ENCODE measurements around the gene MRTFA.
"Not testable (repeated sequence)": the region's sequence is repeated elsewhere in the genome, so short reads cannot be mapped to it uniquely, and the experiment has no call there.

The MRTFA gene

DNA sequence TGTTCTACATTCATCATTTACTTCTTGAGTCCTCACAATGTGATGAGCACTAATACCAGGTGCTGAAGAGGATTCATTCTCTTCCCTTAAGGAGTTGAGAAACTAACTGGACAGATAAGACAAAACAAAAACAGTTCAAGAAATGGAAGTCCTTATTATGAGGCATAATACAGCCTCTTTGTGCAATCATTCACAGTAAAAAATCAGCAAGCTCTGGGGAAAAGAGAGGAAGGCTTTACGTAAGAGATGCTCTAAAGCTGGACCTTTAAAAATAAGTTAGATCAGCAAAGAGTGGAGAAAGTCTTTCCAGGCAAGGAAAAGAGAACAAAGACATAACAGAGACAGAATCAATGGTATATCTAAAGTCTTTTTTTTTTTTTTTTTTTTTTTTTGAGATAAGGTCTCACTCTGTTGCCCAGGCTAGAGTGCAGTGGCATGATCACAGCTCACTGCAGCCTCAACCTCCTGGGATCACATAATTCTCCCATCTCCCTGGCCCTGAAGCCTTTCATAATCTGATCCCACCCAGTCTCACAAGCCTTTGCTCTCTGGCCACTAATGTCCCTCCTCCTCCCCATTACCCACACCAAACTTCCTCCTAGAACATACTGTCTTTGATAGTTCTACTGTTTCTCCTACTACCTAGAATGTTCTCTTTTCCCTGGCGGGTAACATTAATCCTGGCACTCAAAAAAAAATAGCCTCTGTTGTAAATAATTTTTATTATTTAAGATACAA lies 40.9 kb downstream of the MRTFA start:
- no peak for DNase-seq (ENCODE audit: low spot score)

DNA sequence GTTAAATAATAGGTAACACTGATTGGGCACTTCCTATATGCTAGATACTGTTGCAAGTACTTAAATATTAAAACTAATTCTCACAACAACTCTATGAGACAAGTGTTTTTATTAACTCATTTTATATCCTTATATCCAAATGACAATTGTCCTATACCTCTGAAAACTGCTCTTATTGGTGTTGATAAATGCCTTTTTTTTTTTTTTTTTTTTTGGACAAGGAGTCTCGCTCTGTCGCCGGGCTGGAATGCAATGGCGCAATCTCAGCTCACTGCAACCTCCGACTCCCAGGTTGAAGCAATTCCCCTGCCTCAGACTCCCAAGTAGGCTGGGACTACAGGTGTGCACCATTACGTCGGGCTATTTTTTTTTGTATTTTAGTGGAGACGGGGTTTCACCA lies 41.6 kb downstream of the MRTFA start:
- no peak for DNase-seq (ENCODE audit: low spot score)

DNA sequence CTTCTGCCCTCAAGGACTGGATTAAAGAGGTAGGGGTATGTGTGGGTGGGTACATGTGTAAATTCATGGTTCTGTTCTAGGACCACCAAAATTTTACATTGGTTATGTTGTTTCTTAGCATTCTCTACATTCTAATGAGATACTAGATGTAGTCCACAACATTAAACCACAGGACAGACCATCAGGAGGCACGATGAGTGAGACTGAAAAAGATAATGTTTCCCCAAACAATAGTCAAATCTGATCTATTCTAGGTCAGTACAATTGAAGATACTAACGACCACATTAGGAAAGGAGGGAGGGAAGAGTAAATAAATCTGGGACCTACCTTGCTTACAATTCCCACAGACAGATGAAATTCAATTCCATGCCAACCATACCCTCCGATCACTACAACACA lies 42.2 kb downstream of the MRTFA start:
- DNase-seq (ENCODE audit: low spot score), result no peak

DNA sequence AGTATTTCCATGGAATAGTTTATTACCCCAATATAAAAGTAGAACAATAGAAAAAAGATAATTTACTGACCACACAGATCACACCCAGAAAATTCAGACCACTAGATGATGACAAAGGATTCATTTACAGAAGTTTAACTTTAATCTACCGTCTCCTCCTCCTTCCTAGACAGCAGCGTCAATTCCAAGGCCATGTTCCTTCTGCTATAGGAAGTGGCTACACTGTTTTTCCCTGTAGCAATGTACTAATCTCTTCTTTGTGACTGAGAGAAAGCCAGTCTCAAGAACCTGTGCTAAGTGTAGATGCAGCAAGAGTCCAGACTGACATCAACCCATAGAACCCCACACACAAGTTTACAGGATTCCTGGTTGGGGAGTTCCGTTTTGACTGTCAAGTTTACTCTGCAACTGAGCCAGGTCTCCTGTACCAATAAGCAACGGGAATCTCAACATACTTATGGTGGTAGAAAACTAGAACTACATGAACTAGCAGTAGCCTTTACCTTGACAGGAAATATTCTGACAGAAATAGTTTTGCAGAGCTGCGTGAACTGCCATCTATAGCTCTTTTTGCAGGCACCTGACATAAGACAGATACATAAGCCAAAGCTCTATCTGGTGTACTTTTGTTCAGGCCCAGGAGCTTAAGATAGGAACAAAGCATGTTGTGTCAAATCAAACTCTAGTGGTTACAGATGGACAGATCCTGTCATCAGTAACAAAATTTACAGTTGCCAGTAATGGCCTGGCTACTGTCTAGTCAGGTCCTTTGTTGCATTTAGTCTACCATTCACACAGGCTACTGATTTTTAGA lies 42.9 kb downstream of the MRTFA start:
- no peak for DNase-seq (ENCODE audit: low spot score)

DNA sequence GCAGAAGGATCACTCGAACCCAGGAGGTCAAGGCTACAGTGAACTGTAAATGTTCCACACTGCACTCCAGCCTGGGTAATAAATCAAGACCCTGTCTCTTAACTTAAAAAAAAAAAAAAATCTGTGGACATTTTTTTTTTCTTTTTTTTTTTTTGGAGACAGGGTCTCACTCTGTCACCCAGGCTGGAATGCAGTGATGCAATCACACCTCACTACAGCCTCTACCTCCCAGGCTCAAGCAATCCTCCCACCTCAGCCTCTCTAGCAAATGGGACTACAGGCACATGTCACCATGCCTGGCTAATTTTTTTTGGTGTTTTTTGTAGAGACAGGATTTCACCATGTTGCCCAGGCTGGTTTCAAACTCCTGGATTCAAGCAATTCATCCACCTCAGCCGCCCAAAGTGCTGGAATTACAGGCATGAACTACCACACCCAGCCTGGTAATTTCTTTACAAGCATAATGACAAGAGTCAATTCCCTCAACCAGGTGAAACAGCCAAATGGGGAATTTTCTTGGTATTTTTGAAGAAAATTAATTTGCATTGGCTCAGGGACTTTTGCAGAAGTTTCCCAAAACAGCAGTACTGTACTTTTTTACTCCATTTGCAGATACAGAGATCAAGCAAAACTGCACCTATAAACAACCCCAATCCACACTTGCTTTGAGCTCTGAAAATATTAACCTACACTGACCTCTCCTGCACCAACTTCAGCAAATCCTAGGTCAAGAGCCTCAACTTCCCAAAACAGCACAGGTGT lies 44.0 kb downstream of the MRTFA start:
- no peak for DNase-seq (ENCODE audit: low spot score)

DNA sequence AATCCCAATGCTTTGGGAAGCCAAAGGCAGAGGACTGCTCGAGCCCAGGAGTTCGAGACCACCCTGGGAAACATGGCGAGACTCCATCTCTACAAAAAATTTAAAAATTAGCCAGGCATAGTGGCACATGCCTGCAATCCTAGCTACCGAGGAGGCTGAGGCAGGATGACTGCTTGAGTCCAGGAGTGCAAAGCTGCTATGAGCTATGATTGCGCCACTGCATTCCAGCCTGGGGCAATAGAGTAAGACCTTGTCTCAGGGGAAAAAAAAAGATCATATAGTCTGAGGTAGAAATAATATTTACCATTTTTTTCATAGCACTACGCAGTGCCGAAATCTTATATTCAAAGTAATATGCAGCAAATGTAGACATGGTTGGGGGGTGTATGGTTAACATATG lies 47.8 kb downstream of the MRTFA start:
- no peak for DNase-seq (ENCODE audit: low spot score)

DNA sequence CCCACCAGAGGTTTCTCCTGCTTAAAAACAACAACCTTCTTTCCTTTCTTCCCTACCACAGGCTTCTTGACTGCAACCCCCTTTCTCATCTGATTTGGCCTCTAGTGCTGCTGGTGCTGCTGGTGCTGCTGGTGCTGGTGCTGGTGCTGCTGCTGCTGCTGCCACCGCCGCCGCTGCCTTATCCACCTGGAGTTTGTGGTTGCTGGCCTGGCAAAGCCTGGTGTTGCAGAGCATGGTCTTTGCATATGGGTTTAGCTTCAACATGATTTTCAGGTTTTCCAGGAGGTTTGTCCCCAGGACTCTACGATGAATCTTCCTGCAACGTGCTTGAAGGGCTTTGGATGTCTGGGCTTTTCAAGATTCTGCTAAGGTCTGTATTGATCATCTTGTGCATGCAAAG lies 49.7 kb downstream of the MRTFA start:
- DNase-seq (ENCODE audit: low spot score), result no peak

DNA sequence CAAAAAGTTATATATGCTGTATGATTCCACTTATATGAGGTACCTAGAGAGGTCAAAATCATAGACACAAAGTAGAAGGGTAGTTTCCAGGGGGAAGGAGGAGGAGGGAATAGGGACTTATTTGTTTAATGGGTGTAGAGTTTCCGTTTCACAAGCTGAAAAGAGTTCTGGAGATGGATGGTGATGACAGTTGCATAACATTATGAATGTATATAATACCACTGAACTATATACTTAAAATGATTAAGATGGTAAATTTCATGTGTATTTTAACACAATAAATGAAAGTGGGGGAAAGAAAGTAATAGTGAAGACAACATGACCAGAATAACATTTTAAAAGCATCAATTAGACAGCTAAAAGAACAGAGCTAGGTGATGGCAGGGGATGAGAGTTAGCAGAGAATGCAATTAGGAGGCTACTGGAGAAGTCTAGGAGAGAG lies 51.2 kb downstream of the MRTFA start:
- DNase-seq (ENCODE audit: low spot score), result no peak

DNA sequence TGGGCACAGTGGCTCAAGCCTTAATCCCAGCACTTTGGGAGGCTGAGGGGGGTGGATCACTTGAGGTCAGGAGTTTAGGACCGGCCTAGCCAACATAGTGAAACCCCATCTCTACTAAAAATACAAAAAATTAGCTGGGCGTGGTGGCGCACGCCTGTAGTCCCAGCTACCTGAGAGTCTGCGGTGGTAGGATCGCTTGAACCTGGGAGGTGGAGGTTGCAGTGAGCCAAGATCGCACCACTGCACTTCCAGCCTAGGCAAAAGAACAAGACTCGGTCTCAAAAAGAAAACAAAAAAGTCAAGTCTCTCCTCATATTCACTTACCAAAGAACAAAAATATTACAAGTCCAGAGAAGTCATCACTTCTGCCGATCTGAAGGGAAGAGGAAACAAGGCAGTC lies 51.8 kb downstream of the MRTFA start:
- not testable (repeated sequence) for DNase-seq (ENCODE audit: low spot score)

DNA sequence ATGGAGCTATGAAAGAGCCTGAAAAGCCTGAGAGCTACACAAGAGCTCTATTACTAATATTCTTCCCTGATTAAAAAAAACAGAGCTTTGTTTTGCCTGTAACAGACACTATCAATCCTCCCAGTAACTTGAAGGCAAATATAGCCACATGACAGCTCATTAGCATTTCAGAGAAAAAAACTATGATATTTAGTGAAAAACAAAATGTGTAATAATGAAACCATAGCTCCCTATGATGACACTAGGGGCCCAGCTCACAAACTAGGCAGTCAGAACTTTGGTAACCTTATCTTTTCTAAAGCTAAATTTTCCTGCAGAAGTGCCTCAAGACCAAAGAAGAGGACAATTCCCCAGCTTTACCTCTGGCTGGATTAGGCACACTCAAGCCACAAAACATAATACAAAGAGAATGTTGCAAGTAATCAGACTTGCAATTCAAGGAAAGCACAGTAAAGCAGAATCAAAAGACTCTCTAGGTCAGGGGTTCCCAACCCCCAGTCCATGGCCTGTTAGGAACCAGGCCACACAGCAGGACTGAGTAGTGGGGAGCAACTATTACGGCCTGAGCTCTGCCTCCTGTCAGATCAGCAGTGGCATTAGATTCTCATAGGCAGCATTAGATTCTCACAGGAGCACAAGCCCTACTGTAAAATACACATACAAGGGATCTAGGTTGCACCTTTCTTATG lies 53.3 kb downstream of the MRTFA start:
- no peak for DNase-seq (ENCODE audit: low spot score)

DNA sequence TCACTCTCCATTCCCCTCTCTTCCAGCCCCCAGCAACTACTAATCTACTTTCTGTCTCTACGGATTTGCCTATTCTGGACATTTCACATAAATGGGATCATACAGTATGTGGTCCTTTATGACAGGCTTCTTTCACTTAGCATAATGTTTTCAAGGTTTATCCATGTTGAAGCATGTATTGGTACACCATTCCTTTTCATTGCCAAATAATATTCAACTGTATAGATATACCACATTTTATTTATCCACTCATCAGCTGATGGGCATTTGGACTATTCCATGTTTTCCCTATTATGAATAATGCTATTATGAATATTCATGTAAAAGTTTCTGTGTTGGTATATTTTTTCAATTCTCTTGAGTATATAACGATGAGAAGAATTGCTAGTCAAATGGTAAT lies 54.5 kb downstream of the MRTFA start:
- no peak for DNase-seq (ENCODE audit: low spot score)

DNA sequence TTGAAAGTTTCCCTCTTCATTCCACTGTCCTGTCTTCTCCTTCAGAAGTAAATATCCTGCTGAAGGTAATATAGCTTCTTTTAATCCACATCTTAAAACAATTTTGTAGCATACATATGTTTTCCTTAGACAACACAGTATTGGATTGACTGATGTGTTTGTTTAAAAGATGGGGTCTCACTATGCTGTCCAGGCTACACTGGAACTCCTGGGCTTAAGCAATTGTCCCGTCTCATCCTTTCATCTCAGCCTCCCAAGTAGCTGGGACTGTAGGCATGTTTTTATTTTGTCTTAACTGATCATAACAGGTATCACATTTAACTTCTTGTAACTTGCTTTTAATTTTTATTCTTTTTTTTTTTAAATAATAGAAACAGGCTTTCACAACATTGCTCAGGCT lies 55.9 kb downstream of the MRTFA start:
- no peak for DNase-seq (ENCODE audit: low spot score)

DNA sequence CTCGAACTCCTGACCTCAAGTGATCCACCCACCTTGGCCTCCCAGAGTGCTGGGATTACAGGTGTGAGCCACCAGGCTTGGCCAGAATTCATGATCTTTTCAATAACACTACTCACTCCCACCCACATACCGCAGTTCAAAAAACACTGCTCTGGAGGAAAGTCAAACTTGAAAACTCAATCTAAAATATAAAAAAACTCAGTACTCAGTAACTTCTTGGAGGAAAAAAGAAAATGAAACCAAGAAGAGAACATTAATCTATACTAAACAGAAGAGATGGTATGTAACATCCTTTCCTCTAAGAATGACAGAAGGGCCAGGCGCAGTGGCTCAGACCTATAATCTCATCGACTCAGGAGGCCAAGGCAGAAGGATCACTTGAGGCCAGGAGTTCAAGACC lies 58.3 kb downstream of the MRTFA start:
- no peak for DNase-seq (ENCODE audit: low spot score)

DNA sequence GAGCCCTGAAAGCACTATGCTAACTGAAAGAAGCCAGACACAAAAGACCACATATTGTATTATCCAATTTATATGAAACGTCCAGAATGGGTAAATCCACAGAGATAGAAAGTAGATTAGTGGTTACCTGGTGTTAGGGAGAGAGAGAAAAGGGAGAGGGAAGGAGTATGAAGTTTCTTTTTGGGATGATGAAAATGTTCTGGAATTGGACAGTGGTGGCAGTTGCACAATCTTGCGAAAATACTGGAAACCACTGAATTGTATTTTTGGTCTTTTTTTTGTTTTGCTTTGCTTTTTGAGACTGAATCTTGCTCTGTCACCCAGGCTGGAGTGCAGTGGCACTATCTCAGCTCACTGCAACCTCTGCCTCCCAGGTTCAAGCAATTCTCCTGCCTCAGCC lies 63.5 kb downstream of the MRTFA start:
- no peak for DNase-seq (ENCODE audit: low spot score)

DNA sequence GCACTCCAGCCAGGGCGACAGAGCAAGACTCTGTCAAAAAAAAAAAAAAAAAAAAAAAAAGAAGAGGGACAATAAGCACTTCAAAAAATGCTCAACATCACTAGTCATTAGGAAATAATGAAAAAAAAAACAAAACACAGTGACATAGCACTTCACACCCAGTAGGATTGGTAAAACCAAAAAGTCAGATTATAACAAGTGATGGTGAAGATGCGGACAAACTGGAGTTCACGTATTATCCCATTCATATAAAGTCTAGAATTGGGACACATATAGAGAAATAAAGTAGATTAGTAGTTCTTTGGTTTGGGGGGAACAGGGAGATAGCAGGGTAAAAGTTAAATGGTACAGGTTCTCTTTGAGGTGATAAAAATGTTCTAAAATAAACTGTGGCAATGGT lies 64.6 kb downstream of the MRTFA start:
- no peak for DNase-seq (ENCODE audit: low spot score)

DNA sequence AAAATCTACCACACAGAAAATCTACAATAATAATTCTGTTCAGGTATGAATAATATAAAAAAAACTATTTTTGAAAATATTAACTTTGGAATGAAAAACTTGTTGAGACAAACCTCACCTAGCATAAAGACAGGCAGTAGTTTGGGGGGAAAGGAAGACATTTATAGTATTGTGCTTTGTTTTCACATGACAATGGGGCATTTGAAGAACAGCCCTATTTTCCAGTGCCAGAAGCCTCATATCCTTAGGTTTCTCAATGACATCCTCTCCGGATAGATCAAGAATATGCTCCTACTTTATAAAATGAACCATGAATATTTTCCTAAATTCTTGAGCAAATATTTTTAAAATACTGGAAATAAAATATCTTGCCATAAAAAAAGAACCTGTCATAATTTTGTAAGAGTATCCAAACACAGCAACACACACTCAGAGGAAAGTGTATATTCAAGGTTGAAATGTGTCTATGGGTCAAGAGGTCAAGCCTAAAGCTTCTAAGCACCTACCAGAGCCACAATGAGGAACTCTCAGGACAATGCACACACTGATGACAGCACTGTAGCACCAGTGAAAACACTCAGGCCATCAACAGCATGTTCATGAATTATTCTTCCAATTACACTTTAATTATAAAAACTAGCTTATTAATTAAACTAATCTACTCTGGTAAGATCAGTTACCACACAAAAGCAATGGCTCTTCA lies 68.7 kb downstream of the MRTFA start:
- peak; percentile 92 for DNase-seq (ENCODE audit: low spot score)

DNA sequence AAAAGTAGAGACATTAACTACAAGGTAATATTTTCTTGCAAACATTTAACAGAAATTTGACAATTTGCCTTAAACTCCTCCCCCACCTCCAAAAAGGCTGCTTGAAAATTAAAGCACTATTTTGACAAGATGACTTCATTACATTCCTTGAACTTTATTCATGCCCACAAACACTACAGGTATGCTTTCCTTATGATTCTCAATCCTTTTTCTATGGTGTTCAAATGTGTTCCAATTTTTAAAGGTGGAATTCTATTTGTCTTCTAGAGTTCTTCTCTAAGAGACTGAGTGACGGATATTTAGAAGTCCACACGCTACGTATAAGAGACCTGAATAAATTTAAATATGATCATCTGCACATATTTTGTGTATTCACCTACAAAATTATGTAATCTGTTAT lies 69.4 kb downstream of the MRTFA start:
- peak; percentile 18 for DNase-seq (ENCODE audit: low spot score)

DNA sequence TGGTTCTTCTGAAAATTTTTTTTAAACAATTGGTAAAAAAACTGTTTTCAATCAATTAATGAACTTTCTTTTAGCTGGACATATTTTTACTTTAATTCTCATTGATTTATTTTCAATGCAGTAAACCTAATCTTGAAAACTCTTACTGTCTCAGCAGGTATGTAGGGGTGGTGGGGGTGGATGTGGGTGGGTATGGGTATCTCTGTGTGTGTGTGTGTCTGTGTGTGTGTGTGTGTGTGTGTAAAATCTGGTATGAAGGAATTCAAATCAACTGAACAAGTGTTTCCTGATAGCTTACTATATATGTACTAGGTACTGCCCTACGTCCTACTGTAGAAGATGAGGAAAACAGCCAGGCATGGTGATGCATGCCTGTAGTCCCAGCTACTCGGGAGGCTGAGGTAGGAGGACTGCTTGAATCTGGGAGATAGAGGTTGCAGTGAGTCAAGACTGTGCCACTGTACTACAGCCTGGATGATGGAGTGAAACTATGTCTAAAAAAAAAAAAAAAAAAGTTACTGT lies 75.5 kb downstream of the MRTFA start:
- DNase-seq (ENCODE audit: low spot score), result no peak

DNA sequence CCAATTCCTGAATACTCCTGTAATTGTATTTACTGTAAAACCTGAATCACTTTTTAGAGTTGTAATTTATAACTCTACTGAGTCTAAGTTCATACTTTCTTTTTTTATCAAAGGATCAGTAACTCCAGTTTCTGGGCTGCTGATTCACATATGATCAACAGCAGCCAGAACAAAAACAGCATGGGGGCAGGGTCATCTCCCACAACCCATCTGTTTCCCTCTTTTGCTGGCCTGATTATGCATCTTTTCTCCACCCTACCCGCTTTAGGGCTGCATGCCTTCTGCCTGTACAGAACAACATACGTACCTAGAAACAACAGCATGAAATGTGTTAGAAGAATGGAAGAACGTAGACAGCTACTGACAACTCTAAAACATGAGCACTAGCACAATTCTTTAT lies 76.0 kb downstream of the MRTFA start:
- no peak for DNase-seq (ENCODE audit: low spot score)

DNA sequence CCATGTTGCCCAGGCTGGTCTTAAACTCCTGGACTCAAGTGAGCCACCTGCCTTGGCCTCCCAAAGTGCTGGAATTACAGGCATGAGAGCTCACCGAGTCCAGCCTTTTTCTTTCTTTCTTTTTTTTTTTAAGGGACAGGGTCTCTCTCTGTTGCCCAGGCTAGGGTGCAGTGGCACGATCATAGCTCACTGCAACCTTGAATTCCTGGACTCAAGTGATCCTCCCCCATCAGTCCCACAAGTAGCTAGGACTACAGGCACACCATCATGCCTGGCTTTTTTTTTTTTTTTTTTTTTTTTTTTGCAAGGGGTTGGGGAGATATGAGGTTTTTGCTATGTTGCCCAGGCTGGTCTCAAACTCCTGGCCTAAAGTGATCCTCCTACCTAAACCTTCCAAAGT lies 78.5 kb downstream of the MRTFA start:
- DNase-seq (ENCODE audit: low spot score), result no peak

DNA sequence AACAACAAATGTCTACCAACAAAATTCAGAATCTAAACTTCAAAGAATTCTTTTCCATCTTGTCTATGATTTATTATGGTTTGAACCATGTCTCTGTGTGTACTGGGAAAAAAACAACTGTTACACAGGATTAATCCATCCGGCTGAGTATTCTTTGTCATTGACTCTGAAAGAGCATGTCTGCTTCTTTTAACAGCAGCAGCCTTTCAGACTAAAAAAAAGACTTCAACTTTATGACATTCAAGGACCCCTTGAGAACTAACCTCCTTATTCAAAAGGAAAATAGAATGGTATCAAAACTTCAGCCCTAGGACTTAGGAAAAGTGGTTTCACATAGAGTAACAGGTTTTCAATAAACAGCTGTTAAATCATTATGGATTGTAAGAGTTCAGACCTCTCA lies 79.9 kb downstream of the MRTFA start:
- no peak for DNase-seq (ENCODE audit: low spot score)

Measured in pons (tissue), 1 donor.